Measurements from ENCODE around the gene PLK1.

The PLK1 gene

GRCh38 chr16:23691483-23692189, 12.9 kb downstream of the PLK1 start:
- peak; percentile 52 for DNase-seq (ENCODE audit: low read depth)
- no peak for TF ChIP-seq CTCF (conservative IDR thresholded peaks at IDR 0.05; ENCODE audit: low read length)
- no peak overlapping the region for H3K4me3 ChIP-seq (ENCODE audit: low read length)

- no peak for TF ChIP-seq CTCF (conservative IDR thresholded peaks at IDR 0.05; ENCODE audit: low read length)
- H3K4me3 ChIP-seq (ENCODE audit: low read length): no peak overlapping the region
- no peak for DNase-seq (ENCODE audit: low read depth)
These were observed 13.6 kb downstream of the PLK1 start for GRCh38 chr16:23692190-23692837.

DNA sequence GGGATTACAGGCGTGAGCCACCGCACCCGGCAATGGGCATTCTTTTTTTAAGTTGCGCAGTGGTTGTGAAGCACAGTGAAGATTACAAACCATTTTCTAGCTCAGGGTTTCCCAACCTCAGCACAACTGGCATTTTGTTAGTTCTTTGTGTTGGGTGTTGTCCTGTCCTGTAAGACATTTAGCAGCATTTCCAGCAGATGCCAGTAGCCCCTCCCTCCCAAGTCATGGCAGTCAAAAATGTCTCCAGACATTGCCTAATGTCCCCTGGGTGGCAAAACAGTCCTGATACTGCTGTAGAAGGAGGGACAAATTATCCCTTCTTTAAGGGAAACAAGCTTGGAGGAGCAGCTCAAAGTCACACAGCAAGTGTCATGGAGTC, 15.6 kb downstream of the PLK1 start:
- no peak for TF ChIP-seq CTCF (conservative IDR thresholded peaks at IDR 0.05; ENCODE audit: low read length)
- H3K4me3 ChIP-seq (ENCODE audit: low read length): no peak overlapping the region
- no peak for DNase-seq (ENCODE audit: low read depth)

GRCh38 chr16:23694644-23695373, 16.1 kb downstream of the PLK1 start:
- TF ChIP-seq CTCF (conservative IDR thresholded peaks at IDR 0.05; ENCODE audit: low read length): no peak
- DNase-seq (ENCODE audit: low read depth): peak; percentile 26
- H3K4me3 ChIP-seq (ENCODE audit: low read length): peak overlapping the region; percentile 24

DNA sequence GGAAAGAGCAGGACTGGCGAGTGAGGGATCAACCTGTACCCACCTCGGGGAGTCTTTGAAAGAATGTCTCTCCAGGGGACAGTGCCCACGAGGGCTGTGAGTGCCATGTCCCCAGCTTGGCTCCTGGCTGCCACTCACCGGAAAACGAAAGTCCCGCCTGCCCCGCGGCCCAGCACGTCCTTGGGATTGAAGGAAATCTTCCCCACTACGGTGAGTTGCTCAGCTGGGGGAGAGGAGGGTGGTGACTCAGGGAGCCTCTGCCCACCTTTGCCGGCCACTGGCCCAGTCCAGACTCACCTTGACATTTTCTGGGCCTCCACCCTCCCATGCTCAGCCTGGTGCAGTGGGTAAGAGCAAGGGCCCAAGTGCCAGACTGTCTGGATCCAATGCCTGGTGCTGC, 17.1 kb downstream of the PLK1 start:
- no peak overlapping the region for H3K4me3 ChIP-seq (ENCODE audit: low read length)
- no peak for TF ChIP-seq CTCF (conservative IDR thresholded peaks at IDR 0.05; ENCODE audit: low read length)
- DNase-seq (ENCODE audit: low read depth): no peak

DNA sequence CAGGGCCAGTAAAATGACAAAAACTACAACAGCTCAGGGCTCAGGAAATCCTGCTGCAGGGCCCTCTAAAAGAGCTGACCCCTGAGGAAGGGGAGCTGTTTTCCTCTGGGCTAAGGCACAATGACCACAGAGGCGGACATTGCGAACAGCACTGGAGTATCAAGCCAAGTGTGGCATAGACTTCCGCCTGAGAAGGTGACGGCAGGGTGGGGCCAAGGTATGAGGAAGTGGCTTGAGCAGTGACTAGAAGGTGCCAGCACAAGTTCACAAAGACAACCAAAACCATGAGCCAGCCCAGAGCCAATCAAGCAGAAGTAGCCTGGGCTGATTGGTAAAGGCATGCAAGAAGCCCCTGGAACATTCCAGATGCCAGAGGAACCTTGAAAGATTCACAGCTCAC, 20.4 kb downstream of the PLK1 start:
- TF ChIP-seq CTCF (conservative IDR thresholded peaks at IDR 0.05; ENCODE audit: low read length): no peak
- H3K4me3 ChIP-seq (ENCODE audit: low read length): no peak overlapping the region
- DNase-seq (ENCODE audit: low read depth): no peak
